Nasal cavity respiratory epithelium epithelial cell of viscerocranial mucosa (primary cell): ENCODE data around the gene C2CD2L. TPM values are rescaled to one million over a fixed set of nuclear protein-coding genes. Genes with fewer than 3 reads are reported as not detected.

Source experiments
- total RNA-seq: library from RNA; depleted of rRNA; stranded (reverse); fragments of >200 nt; gene quantifications from 2 replicates; pipeline ENCODE4 v1.2.3, GENCODE V29; 2014

Gene C2CD2L
- 2.5 and 3.1 TPM in 2 replicates for total RNA-seq

DNA sequence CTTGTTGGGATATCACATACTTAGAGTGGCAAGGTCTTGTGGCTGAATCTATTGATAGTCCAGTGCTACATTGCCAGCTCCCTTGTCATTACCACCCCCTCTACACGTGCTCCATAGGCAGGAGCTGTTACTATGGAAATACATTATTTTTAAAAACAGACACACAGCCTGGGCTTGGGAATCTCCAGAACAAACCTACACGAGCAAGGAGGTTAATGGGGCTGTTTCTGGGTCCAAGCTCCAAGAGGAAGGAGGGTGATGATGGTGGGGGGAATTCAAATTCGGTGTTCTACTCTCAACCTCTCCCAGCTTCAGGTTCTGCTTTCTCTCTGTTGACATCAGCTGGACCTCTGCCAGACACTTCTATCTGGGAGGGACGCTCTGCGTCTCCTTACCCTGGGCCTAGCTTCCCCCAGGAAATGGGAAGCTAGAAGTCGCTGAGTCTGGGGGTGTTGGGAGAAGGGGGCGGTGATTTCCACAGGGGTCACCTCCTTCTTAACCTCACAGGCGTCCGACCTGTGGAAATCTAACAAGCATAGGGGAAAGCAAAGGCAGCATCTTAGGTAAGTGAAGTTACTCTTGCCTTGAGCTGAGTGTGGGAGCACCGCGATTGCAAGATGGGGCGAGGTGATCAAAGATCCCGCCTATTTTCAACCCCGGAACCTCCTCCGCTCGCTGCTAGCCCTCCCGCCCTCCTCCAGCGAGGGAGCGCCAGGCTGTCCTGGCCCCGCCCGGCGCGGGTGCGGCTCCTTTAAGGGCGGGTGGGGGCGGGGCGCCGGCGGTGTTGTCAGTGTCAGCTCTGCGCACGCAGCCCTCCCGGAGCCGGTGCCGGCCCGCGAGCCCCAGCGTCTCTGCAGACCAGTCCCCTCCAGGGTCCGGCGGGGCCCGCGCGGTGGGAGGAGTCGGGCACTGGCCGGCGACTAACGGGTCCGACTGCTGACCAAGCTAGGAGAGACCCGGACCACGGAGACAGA, at the start of gene C2CD2L:
C2CD2L (plus strand) TSS at position 781 of the 974 bp plus-strand sequence. CDS start 398 bp downstream, outside the sequence.

DNA sequence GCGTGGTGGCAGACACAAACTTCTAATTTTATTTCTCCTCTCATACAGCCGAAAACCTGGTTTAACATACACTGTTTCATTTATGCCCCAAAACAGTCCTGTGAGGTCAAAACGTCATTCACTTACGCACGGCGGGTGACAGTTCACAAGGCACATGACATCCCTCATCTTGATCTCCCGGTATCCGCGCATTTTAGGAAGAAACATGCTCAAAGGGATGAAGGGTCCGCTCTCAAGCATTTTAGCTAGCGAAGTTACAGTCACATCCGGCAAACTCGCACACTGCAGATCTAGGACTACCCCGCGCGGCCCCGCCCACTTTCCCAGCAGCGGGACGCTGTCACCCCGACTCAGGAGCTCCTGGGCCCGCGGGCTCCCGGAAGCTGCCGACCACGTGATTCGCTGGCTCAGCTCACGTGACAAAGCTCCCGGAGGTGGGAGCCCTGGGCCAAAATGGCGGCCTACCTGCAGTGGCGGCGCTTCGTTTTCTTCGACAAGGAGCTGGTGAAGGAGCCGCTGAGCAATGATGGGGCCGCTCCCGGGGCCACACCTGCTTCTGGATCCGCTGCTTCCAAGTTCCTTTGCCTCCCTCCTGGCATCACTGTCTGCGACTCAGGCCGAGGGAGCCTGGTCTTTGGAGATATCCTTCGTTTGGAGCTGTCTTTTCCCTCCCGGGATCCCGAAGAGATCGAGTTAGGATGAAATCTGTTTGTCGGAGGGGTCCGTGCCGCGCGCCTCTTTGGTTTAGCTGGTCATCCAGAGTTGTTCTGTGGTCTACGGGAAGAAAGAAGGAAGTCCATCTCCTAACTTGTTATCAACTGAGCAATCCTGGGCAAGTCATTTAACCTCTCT, 39.5 kb upstream of the C2CD2L start, which contains the start of gene VPS11:
VPS11 (plus strand) TSS at position 448 of the 852 bp plus-strand sequence; CDS start at position 454, 6 bp downstream.

DNA sequence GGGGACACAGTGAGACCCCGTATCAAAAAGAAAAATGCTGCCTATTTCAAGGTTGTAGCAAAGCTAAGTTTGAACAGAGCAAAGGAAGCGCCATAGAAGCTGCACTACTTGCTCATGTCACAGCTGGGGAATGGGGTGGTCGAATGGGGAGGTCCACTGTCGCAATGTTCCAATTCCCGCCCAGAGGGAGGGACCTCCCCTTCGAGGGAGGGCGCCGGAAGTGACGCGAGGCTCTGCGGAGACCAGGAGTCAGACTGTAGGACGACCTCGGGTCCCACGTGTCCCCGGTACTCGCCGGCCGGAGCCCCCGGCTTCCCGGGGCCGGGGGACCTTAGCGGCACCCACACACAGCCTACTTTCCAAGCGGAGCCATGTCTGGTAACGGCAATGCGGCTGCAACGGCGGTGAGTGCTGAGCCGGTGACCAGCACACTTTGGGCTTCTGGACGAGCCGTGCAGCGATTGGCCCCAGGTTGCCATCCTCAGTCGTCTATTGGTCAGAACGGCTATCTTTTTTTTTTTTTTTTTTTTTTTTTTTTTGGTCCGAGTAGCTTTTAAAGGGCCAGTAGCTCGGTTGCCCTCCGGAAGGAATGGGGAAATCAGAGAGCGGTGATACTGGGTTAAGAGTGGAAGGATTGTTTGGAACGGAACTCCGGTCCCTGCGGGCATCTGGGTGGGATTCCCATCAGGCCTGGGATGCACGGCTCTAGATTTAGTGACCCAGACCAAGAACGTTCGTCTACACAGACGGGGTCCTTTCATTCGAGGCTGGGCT, 22.3 kb upstream of the C2CD2L start, which contains the start of gene HMBS:
HMBS (plus strand) TSS at position 219 of the 774 bp plus-strand sequence; CDS start at position 372, 153 bp downstream.

DNA sequence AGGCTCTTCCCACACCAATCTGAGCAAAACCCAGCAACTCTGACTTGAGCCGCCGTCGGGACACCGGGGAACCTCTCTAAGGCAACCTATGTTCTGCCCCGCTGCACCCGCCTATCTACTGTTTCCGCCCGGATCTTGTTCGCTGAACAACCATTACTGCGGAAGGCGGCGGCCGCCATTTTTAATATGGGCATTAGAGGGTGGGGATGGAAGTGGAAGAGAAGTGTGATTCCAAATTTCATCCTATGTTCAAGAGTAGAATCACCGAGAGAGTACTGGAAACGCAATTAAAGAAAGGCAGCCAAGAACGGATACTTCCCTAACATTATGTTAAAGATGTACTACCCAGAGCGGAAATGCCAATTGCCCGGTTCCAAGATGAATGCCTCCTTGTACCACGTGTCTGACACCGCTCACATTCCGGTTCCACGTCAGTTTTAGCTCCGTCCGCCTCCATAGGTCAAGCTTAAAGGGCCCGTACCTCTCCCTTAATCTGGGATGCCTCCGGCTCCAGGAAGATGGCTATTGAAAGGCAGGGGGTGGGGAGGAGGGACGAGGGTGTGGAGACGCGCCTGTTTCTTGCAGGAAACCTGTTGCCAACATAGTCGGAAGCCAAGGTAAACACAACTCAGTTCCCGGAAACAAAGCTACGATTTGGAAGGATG, 5.3 kb upstream of the C2CD2L start, which contains the start of gene DPAGT1:
DPAGT1 (minus strand) TSS at position 95 of the 665 bp plus-strand sequence. CDS start 198 bp downstream, outside the sequence.

DNA sequence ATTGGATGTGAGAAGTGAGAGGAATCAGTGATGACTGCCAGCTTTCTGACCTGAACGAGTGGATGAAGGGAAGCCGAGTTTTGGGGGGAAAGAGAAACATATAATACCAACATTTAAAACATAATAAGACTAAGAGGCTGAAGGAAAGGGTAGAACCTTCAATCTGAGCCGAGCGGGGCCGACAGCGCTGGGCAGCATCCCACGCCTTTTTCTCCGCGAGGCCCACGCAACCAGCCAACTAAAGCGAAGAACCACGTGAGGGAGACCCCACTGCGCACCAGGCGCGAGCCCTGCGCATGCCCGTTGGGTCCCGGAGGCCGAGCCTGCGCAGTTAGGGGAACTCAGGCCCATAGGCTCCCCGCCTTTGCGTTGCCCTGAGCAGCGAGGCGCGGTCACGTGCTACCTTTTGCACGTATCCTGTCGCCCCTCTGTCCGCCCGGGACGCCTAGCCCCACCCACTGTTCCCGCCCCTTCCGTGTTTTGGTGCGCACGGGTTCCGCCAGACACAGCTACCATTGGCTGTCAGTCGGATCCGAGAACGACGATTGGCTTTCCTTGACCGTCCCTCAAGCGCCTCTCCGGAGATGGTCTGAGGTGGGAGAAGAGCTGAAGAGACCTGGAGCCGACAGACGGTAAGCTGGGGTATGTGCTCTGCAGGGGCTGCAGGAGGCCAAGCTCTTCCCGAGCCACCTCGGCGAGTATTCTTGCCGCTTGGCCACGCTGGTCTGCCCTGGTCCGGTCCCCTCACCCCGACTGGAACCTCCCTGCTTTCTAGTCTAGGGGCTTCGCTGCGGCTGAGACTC, 14.1 kb downstream of the C2CD2L start, which contains the start of gene HINFP:
HINFP (plus strand) TSS at position 573 of the 803 bp plus-strand sequence. CDS start 5,365 bp downstream, outside the sequence.

DNA sequence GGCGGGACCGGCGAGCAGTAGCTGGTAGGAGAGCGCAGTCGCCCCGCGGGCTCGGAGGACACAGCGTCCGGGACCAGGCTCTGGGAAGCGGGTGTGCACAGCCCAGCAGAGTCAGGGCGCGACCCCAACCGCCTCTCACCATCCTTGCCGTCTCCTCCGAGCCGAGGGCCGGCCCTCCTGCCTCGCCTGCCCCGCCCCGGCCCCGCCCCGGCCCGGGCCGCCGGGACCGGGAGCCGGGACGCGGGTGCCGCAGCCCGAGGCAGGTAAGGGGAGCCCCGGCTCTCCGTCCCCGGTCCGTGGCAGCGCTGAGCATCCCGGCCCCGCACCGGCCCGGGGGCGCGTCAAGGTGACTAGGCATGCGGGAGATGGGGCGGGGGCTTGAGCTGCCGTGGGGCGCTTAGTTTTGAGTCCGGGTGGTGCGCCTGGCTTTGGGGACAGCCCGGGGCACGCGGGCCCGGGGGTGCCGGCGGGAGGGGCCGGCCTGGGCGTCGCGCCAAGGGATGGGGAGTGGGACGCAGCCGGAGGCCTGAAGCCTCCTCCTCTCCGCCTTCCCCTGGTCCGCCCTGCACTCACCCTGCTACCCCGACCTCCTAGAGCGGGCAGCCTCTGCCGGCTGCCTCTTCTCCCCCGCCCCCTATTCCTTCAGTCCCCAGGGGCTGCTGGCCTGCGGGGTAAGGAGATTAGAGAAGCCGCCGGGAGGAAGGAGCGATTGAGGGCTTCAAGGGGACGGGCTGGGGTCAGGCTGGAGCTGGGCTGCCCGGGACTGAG, 42.1 kb downstream of the C2CD2L start, which contains the start of gene ABCG4:
ABCG4 (plus strand) TSS at position 35 of the 768 bp plus-strand sequence. CDS start 914 bp downstream, outside the sequence.

Other genes with a start within 250 kb of the C2CD2L start
- gene CXCR5, start 223.5 kb upstream of the C2CD2L start, total RNA-seq: not detected in 2 replicates
- gene BCL9L, start 181.4 kb upstream of the C2CD2L start, total RNA-seq: 24.9 and 101 TPM in 2 replicates
- gene UPK2, start 151.0 kb upstream of the C2CD2L start, total RNA-seq: 0.21 and 0.34 TPM in 2 replicates
- gene FOXR1, start 135.6 kb upstream of the C2CD2L start, total RNA-seq: not detected in 2 replicates
- 11.7 and 14.4 TPM in 2 replicates for gene CENATAC, start 109.2 kb upstream of the C2CD2L start, total RNA-seq
- 857 and 1,469 TPM in 2 replicates for gene RPS25, start 89.0 kb upstream of the C2CD2L start, total RNA-seq
- gene TRAPPC4, start 88.6 kb upstream of the C2CD2L start, total RNA-seq: 84.6 and 107 TPM in 2 replicates
- 9.9 and 12.8 TPM in 2 replicates for gene SLC37A4, start 76.5 kb upstream of the C2CD2L start, total RNA-seq
- gene HYOU1, start 50.1 kb upstream of the C2CD2L start, total RNA-seq: 227 and 417 TPM in 2 replicates
- 28.0 and 31.2 TPM in 2 replicates for gene VPS11, start 39.5 kb upstream of the C2CD2L start, total RNA-seq
- 12.6 and 18.4 TPM in 2 replicates for gene HMBS, start 22.5 kb upstream of the C2CD2L start, total RNA-seq
- 21.2 and 27.1 TPM in 2 replicates for gene DPAGT1, start 5.5 kb upstream of the C2CD2L start, total RNA-seq
- gene HINFP, start 14.2 kb downstream of the C2CD2L start, total RNA-seq: 13.0 and 21.9 TPM in 2 replicates
- under 0.01 and 0.07 TPM in 2 replicates for gene ABCG4, start 41.7 kb downstream of the C2CD2L start, total RNA-seq
- 25.6 and 28.9 TPM in 2 replicates for gene NLRX1, start 61.4 kb downstream of the C2CD2L start, total RNA-seq
- gene NHERF4, start 78.1 kb downstream of the C2CD2L start, total RNA-seq: 0.07 TPM in 1 of 2 replicates, not detected in the other
- gene CBL, start 99.0 kb downstream of the C2CD2L start, total RNA-seq: 9.9 and 14.6 TPM in 2 replicates
- 21.2 and 67.8 TPM in 2 replicates for gene MCAM, start 209.8 kb downstream of the C2CD2L start, total RNA-seq
- gene RNF26, start 227.2 kb downstream of the C2CD2L start, total RNA-seq: 3.4 and 11.7 TPM in 2 replicates
- gene C1QTNF5, start 233.5 kb downstream of the C2CD2L start, total RNA-seq: 0.34 and 0.36 TPM in 2 replicates
- not detected in 2 replicates for gene MFRP, start 239.4 kb downstream of the C2CD2L start, total RNA-seq